Activated T-cell treated with anti-CD3 and anti-CD28 coated beads for 24 hours (primary cell): ENCODE measurements around the gene BHLHA9.
"Not testable (repeated sequence)": the region's sequence is repeated elsewhere in the genome, so short reads cannot be mapped to it uniquely, and the experiment has no call there.

Source experiments
- DNase-seq: peaks from one replicate; pipeline ENCODE4 v3.0.0-alpha.2; 2020; ENCODE audit warnings: low read depth

The BHLHA9 gene

DNA sequence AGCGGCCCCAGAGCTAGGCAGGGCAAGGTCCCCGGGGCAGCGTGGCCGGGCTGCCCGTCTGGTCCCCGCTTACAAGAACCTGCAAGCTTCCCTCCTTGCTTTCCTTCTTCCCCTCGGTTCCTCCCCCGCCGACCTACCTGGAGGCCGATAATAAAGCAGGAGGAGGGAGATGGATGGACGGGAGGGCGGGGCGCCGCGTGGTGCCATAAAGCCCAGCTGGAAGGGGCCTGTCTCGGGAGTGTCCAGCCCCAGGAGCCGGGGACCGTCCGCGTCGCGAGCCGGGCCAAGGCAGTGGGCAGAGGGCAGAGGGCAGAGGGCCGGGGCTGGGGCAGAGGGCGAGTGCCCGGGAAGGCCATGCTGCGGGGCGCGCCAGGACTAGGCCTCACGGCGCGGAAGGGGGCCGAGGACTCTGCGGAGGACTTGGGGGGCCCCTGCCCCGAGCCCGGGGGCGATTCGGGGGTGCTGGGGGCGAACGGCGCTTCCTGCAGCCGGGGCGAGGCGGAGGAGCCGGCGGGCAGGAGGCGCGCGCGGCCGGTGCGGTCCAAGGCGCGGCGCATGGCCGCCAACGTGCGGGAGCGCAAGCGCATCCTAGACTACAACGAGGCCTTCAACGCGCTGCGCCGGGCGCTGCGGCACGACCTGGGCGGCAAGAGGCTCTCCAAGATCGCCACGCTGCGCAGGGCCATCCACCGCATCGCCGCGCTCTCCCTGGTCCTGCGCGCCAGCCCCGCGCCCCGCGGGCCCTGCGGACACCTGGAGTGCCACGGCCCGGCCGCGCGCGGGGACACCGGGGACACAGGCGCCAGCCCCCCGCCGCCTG is at the start of gene BHLHA9:
Gene BHLHA9, plus strand, starts transcription at position 235 of the 820 bp plus-strand sequence. Its CDS starts 120 bp downstream, at position 355.
- DNase-seq, result no peak

DNA sequence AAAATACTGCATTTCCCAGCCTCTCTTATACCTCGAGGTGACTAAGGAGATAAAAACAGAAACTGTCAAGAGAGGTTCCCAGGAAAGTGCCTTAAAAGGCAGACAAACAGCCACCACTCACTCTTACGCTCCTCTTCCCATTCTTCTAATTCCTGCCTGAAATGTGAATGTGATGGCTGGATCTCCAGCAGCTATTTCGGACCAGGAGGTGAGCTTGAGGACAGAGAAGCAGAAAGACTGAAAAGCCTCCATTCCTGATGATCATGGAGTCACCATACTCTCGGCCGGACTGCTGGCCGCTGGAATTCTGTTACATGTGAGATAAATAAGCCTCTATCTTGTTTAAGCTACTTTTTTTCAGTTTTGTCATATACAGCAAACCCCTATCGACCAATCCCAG is 49.0 kb upstream of the BHLHA9 start:
- no peak for DNase-seq

DNA sequence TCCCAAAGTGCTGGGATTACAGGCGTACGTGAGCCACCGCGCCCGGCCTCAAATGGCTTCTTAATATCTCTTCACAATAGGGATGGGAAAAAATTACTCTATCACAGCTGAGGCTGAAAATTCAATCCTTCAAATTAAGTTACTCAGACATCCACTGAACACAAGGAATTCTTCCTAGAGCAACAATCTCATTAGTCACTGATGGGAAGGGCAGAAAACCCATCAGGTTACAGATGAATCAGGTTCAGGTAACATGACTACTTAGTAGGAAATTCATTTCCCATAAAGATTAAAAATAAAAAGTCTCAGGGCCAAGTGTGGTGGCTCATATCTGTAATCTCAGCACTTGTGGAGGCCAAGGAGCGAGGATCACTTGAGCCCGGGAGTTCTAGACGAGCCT is 47.9 kb upstream of the BHLHA9 start:
- DNase-seq, result no peak

DNA sequence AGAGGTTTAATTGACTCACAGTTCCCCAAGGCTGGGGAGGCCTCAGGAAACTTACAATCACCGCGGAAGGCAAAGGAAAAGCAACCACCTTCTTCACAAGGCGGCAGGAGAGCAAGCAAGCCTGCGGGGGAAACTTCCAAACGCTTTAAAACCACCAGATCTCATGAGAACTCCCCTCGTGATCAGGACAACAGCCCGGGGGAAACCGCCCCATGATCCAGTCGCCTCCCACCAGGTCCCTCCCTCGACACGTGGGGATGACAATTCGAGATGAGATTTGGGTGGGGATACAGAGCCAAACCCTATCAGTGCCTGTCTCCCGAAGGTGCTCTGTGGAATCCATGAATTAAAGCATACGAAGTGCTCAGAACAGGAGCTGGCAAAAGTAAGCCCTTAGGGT is 46.6 kb upstream of the BHLHA9 start:
- DNase-seq, result no peak

DNA sequence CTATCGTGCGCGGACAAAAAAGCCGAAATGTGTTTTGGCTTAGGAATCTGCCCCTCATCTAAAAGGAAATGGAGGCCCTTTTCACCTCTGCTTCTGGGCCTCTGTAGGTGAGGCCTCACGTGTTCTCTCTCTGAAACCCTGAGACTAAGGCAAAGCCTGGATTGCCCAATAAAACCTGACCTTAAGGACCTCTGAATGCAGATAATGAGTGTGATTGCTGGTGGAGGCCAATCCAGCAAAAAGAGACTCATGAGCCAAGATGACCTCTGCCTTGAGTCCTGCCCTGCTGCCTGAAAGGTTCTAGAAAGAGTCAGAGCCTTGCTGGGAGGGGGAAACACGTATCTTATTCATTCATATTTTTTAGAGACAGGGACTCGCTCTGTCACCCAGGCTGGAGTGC is 45.9 kb upstream of the BHLHA9 start:
- DNase-seq, result no peak

DNA sequence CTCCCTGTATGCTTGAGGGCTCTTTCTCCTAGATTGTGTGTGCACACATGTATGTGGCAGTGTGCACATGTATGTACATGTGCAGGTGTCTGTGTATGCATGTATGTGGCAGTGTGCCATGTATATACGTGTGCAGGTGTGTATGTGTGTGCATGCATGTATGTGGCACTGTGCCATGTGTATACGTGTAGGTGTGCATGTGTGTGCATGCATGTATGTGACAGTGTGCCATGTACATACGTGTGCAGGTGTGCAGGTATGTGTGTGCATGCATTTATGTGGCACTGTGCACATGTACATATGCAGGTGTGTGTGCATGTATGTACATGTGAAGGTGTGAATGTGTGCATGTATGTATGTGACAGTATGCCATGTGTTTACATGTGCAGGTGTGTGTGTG is 43.9 kb upstream of the BHLHA9 start:
- DNase-seq, result no peak

DNA sequence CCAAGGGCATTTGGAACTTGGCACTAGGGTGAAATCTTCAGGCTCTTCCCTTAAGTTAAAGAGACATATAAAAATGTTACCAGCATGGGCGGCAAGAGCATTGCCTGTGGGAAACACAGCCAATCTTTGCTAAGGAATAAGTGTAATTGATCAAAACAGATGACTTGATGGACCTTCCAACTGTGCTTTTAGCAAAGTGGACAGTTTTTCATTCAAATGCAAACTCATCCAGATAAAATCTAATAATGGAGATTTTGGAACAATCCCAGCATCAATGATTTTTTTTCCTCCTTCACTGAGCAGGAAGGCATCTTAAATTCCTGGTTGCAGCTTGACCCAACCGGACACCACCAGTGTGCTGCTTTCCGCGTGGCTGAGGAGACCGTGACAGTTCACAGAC is 42.9 kb upstream of the BHLHA9 start:
- DNase-seq, result no peak

DNA sequence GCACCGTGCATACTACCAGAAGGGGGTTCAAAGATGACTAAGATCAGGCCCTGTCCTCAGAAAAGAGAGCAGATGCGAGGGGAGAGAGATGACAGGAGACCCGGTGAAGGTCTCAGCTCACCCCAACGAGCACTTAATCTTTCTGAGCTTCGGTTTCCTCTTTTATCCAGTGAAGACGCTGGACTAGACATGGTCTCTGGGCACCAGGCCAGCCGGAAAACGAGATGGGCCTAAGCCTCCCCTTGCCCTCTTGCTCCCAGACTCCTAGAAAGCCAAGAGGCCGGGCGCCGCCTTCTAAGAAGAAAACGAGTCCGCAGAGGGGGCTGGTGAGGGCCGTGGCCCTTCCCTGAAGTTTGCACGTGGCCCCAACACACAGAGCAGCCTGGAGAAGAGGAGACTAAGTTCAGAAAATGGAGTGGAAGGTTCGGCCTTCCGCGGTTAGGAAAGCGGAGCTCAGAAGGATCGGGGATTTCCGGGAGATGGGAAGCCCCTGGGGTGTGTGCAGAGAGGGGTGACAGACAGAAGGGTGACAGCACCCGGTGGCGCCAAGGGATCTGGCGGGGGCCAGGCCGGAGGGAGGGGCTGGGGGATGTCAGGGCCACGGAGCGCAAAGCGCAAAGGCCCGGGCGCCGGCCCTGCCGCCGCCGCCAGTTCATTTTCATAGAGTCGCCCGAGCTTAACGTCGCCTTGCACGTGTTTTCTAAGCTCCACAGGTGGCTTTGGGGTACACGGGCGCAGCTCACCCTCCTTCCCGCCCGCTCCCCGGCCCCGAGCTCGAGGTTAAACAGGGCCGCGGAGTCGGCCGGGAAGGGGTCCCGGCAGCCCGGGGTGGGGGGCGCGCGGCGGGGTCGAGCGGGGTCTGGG is 42.1 kb upstream of the BHLHA9 start:
- no peak for DNase-seq

DNA sequence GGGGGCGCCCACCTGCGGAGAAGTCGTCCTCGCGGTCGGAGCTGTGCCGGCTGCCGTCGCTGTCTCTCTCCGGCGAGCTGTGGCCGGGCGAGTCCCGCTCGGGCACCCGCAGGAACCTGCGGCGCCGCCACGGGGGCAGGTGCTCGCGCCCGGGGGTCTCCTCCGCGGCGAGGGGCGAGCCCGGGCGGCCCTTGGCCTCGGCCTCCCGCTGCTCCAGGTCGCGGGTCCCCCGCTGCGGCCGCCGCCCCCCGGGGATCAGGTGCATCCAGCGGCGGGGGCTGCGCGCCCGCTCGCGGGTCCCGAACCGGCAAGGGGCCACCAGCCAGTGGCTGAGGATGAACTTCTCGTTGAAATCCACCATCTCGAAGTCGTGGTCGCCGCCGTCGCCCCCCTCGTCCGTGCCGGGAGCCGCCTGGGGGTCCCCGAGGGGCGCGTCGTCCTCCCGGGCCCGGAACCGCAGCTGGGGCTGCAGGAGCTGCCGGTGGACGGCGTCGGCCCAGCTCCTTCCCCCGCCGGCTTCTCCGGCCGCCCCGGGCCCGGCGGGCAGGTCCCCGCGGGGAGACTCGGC is 41.4 kb upstream of the BHLHA9 start:
- DNase-seq, result no peak

DNA sequence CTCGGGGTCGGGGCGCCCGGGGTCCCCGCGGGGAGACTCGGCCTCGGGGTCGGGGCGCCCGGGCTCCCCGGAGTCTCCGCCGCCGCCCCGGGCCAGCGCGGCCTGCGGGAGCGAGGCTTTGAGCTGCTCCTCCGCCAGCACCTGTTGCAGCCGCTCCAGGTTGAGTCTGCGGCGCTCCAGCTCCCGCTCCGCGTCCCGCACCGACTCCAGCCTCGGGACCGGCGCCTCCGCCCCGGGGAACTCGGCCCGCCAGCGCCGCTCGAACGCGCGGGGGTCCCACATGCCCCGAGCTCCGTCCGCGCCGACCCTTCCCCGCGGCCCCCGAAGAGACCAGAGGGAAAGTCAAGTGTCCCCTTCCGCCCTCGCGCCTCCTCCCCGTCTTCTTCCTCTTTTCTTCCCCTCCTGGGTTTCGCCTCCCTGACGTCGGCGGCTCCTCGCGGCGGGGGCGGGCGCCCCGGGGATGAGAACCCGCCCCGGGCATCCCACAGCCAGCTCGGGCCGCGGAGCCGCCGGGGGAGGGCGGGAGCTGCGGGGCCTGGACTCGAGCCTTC is 40.8 kb upstream of the BHLHA9 start:
- DNase-seq, result no peak

DNA sequence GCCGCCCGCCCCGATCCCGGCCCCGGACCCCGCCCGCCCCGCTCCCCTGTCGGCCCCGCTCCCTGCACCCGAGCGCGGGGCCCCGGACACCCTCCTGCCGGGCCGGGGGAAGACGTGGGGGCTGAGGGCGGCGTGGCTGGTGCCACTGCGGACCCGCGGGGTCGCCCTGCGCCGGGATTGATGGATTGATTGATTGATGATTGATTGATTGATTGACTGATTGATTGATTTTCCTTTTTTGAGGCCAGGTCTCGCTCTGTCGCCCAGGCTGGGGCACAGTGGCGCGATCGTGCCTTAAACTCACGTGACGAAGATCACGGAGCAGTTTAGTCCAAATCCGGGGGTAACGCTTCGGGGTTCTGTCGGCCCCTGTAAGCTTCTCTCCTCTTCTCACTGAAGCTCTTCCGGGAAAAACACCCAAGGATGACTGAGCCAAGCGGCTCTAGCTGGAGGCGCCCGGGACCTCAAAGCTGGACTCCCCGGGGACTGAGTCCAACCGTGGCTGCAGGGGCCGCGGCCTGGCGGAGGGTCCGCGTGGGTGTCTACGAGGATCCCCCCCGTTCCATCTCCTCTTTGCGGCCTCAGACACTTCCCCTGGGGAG is 40.2 kb upstream of the BHLHA9 start:
- no peak for DNase-seq

DNA sequence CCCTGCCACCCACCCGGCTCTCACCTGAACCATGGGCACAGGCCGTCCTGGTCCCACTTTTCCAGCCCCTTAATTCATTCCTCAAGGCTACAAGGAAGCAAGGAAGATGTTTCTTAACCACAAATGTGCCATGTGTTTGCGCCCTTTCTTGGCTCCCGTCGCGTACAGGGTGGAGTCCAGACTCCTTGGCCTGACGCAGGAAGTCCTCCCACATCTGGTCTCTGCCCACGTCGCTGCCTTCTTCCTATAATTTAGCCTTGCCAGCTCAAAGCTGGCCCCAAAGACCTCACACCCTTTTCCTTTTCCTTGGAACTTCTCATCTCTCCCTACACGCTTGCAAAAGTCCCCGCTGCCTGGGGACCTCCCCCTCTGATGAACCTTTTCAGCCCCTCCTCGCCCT is 38.8 kb upstream of the BHLHA9 start:
- DNase-seq, result no peak

DNA sequence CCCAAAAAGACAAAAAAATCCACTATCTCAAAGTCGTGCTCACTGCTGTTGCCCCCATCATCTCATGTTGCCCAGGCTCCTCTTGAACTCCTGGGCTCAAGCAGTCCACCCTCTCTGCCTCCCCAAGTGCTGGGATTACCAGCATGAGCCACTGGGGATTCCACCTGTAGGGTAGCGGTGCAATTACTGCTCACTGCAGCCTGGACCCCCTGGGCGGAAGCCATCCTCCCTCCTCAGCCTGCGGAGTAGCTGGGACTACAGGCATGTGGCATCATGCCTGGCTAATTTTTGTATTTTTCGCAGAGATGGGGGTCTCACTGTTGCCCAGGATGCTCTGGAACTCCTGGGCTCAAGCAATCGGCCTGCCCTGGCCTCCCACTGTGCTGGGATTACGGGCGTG is 37.9 kb upstream of the BHLHA9 start:
- no peak for DNase-seq

DNA sequence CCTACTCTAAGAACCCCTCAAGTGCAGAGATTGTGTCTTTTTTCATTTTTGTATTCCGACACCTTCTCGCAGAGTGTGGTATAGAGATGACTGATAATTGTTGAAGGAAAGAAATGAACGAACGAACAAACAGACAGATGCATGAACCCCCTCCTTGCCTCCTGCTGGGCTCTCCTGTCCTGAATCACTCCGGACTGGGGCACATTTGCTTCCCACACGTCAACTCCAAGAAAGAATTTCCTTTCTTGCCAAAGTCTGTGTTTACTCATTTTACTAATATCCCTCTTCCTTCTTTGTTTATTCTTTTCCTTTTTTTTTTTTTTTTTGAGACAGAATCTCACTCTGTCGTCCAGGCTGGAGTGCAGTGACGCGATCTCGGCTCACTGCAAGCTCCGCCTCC is 37.5 kb upstream of the BHLHA9 start:
- DNase-seq, result no peak

DNA sequence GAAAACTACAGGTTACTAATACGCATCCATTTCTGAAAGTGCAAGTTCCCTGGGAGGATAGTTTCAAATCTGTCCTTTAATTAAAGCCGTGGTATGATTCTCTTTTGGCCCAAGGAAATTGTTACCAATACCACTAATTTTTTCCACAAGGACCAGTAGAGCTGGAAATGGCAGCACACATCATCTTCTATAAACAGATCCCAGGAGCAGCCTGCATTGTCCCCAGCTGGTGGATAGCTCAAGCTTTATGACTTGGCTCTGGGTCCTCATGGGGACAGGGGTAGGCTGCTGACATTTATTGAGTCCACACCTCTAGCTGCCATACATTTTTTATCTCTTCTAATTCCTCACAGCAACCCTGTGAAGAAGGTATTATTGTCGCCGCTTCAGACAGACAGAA is 35.8 kb upstream of the BHLHA9 start:
- DNase-seq, result no peak

DNA sequence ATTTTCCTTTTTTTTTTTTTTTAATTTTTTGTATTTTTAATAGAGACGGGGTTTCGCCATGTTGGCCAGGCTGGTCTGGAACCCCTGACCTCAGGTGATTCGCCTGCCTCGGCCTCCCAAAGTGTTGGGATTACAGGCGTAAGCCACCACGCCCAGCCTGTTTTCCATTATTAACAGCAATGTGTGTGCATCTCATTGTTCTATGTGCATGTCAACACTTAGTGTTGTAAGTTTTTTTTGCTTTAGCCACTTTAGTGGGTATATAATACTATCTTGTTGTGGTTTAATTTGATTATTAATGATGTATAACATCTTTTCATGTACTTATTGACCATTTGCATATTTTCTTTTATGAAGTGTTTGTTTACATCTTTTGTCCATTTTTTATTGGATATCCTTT is 32.8 kb upstream of the BHLHA9 start:
- DNase-seq, result no peak

DNA sequence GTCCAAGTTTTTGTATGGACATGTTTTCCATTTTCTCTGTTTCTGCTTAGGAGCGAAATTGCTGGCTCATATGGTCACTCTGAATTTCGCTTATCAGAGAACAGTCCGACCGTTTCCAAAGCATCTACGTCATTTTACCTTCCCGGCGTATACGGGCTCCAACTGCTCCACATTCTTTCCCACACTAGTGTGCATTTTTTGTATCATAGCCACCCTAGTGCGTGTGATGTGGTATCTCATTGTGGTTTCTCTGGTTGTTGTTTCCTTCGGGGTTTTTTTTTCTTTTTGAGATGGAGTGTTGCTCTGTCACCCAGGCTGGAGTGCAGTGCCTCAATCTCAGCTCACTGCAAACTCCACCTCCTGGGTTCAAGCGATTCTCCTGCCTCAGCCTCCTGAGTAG is 31.0 kb upstream of the BHLHA9 start:
- DNase-seq, result no peak

DNA sequence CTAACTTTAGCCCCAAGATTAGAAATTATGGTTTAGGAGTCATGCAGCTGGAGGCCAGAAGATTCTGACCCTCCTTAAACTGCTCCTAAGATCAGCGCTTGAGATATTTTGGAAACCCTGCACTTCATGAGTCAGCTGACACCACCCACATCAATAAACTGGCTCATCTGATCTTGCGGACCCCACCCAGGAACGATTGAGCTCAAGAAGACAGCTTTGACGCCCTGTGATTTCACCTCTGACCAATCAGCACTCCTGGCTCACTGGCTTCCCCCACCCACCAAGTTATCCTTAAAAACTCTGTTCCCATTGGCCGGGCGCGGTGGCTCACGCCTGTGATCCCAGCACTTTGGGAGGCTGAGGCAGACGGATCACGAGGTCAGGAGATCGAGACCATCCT is 29.8 kb upstream of the BHLHA9 start:
- not testable (repeated sequence) for DNase-seq

DNA sequence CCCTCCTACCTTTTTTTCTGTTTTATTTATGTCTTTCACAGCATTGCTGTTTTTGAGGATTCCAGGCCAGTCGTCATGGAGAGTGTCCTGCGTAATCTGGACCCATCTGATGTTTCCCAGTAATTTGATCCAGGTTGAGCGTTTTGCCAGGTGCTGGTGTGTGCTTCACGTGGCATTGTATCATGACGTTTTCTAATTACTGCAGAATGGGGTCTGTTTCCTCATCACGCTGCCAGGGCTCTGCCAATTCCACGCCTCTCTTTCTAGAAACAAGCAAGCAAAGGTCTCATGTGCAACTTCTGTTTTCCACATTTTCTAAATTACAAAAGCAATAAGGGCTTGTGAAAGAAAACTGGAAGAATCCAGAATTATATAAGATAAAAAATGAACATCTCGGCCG is 28.3 kb upstream of the BHLHA9 start:
- DNase-seq, result no peak

DNA sequence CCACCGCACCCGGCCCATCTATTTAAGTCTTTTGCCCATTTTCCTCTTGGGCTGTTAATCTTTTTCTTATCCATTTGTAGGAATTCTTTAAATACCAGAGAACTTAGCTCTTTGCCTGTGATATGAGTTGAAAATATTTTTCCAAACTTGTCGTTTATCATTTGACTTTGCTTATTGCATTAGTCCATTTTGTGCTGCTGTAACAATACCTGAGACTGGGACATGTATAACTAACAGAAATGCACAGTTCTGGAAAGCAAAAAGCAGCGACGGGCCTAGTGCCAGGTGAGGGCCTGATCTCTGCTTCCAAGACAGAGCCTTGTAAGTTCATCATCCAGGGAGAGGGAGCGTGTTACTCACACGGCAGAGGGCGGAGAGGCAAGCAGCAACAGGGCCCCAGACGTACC is 25.6 kb upstream of the BHLHA9 start:
- no peak for DNase-seq

DNA sequence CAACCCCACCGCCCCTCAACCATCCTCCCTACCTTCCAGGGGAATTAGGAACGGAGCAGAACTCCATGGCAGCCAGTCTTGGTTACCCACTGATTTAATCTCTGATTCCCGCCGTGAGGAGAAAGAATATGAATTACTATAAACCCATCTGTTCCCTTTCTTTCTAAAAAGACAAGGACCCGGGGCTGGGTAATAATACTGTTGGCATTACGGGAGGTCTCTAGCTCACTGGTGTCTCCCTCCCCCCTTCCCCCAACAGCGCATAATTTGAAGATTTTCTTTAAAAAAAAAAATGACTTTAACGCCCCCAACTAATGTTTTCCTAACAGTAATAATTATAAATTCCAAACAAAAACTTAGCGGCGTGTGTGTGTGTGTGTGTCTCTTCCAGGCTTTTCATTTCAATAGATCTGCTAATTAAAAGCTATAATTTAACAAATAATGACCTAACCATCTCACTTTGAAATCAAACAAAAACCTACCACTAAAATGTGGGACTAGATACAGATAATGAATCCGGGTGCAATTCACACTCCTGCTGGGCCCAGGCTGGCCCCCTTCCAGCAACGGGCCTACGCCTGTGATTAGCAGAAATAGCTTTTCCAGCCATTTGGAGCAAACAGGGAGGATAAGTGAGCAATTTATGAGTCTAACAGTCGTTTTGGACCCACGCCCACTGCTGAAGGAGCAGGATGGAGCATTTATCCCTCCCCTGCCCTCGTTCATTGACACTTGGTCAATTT is 18.2 kb upstream of the BHLHA9 start:
- no peak for DNase-seq

DNA sequence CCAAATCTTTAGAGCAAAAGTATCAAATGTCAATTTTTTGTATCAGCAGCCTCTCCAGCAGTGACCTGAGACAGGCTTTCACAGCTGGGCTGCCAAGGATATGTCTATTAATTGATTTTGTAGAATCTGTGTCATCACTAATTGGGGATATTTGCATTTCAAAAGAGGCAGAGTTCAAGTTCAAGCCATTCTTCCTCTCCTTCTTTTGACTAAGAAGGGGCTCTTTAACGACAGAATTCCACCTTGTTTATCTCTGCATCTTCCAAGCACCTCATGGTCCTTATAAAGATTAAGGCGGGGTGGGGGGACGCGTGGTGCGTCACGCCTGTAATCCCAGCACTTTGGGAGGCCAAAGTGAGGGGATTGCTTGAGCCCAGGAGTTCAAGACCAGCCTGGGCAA is 15.2 kb upstream of the BHLHA9 start:
- DNase-seq, result no peak
